DMS153 (cell line): Measurements from ENCODE around the gene CMTR1.

ENCODE experiments used
- DNase-seq: peaks from one replicate; lab custom pipeline; 2025; lab: John Stamatoyannopoulos, UW

The CMTR1 gene

GRCh38 chr6:37514321-37514771 is 81.3 kb downstream of the CMTR1 start:
- DNase-seq, result no peak

DNA sequence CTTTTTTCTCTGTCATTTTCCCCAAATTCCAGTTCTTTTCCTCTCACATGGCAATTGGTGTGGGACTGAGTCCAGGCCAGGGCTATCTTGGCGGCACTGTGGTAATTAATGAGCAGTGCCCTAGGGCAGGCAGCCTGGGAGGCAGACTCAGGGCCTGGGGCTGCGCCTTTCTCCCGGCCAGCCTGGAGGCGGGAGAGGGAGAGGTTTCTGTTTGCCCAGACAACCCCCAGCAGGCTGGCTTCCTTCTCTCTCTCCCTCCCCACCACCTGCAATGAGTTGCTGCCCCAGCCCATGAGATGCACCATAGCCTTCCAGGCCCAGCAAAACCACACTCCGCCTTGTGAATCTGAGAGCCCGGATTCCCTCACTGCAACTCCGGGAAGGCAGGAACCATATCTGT is 81.8 kb downstream of the CMTR1 start:
- DNase-seq, result no peak

DNA sequence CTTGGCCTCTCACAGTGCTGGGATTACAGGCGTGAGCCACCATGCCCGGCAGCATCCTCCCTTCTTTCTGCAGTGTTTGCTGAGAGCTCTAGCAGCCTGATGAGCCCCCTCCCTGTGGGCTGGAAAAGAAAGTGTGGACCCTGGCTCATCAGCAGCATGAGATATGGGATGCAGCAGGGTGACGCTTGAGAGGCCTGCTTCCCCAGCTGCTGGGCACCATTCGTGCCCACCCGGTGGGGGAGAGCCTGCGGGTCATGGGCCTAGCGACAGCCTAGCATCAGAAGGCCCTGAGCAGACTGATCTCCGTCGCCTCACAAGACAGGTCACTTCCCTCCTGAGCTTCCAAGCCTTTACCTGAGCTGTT is 82.7 kb downstream of the CMTR1 start:
- DNase-seq, result no peak

DNA sequence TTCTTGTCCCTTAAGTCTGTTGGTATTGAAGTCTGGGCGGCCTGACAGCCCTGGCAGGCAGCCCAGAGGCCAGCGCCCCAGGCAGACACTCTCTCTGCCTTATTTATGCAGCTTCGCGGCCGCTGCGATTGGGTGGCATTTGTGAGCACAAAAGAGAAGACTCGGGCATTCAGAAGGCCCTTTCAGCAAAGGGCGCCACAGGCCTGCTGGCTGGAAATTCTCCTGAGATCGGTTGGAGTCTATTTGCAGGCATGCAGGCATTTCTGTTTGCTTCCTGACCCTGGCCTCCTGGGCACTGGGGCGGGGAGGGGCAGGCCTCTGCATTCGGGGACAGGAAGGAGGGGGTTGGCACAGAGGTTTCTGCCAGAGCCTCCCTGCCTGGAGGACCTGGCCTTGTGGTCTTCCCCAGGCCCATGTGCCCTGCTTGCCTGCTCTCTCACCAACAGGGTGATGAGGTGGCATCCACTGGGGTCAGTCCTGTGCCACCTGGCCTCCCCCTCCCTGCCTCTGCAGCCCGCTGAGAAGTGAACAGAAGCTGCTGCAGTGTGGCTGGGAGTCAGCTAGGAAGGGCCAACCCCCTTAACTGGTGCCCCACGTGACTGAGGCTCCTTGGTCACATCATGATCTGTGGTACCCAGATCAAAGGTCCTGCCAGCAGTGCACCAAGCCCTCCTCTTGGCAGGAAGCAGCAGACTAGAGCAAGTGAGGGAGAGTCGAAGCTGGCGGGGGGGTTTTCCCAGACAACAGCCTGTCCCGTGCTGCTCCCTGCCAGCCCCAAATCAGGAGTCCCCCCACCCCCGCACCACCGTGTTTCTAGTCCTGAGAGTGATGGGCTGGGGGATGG is 83.3 kb downstream of the CMTR1 start:
- DNase-seq, result peak; percentile 79

DNA sequence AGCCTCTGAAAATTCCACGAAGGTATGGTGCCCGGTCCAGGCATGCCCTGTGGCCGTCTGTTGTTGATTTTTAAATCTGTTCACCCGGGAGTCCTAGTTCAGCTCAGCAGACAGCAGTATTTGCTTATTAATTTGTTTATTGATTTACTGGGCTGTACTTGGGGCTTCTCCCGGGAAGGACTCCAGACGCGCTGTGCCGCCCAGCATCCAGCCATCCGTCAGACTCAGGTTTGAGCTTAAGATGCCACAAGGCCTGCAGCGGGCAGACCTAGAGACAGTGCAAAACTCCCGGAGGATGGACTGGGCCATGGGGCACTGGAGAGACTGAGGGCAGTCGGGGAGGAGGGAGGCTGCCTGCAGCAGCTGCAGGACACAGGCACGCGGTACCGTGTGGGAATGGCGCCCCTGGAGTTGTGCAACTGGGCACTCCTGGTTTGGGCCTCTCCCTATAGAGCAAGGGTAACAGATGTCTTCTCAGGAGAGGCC is 83.9 kb downstream of the CMTR1 start:
- DNase-seq, result no peak

- no peak for DNase-seq
Measured at GRCh38 chr6:37517411-37517812, 84.4 kb downstream of the CMTR1 start.

GRCh38 chr6:37518116-37518515 is 85.1 kb downstream of the CMTR1 start:
- no peak for DNase-seq

DNA sequence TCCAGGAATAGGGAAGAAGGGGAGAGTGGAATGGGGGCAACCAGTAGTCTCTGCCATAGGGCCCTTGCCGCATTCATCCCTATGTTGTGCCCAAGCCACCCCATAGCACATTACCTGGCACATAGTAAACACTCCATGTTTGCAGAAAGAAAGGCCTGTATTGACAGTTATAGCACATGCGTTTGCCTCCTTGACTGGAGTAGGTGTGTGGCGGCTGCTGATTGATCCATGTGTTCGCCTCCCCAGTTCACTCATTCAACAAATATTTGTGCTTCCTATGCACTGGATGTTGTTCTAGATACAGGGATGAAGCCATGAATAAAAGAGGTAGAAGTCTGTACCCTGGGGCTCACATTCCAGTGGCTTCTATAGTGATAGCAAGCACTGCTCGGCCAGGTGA is 86.4 kb downstream of the CMTR1 start:
- no peak for DNase-seq

DNA sequence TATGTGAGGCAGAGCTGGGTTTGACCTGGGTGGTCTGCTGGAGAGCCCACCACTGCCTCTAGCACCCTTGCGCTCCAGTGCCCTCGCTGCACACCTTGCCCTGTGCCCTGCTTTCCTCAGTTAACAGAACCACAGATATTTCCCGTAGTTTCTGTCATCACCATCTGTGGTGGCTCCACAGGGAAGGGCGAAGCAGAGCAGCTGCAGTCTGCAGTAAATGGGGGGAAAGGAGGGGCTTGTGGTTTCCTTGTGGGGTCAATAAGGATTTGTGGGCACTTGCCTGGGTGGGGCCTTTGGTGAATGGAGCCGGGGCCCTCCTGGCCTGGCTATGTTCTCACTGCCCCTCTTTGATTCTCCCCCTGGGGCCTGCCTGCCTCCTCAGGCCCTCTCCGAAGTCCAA is 87.9 kb downstream of the CMTR1 start:
- DNase-seq, result no peak

GRCh38 chr6:37521674-37522073 is 88.7 kb downstream of the CMTR1 start:
- DNase-seq, result no peak

DNA sequence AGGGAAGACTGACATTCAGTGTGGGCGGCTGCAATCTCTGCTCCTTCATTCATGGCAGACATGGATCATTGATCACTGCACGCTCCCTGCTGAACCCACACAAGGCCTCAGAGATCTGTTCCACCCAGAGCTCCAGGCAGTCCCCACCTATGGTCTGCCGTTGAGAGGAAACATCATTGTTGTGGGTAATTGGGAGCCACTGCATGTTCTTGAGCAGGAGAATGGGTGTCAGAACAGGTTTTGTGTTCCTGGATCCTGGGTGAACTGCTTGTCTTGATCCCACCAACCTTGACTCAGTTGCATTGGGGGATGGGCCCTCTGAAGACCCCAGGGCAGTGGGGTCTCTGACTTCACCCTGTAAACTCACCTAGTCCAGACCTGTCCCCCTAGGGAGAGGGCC is 89.8 kb downstream of the CMTR1 start:
- no peak for DNase-seq

- no peak for DNase-seq
Measured at GRCh38 chr6:37523412-37523811, 90.4 kb downstream of the CMTR1 start.

DNA sequence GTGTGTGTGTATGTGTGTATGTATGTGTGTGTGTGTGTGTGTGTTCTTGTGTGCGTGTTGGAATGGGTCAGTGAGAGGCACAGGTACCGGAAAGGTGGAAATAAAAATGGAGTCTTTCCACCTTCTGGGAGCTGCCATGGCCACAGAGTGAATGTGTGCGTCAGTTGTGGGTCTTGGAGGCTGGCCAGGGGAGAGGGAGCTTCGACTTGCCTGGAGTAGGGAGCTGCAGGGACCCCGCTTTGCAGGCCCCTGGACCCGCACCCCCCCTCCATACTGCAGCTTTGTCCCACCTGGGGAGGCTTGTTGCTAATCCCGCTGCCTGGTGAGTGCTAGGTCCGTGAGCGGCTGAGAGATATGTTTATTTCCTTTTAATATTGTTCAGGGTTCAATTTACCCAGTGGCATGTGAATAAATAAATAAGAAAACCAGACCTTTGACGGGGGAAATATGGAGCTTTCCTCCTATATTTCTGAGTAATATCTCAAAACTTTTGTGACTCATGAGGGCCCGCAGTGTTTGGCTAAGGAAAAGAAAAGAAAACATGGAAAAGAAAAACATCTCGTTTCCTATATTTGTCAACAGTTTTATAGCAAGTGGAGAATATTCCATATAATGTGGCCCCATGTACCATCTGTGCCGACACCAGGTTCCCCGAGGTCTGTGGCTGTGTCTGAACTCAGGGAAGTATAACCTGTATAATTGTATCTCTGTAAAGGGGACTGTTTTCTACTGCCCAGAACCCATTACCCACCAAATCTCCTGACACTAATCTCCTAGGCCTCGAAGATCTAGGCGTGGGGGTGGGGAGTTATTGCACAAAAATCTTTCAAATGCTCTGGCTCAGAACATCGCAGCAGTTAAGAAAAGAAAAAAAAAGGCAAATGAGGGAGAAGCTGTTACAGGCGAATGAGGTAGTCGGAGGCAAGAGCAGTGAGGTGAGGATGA is 91.3 kb downstream of the CMTR1 start:
- no peak for DNase-seq

DNA sequence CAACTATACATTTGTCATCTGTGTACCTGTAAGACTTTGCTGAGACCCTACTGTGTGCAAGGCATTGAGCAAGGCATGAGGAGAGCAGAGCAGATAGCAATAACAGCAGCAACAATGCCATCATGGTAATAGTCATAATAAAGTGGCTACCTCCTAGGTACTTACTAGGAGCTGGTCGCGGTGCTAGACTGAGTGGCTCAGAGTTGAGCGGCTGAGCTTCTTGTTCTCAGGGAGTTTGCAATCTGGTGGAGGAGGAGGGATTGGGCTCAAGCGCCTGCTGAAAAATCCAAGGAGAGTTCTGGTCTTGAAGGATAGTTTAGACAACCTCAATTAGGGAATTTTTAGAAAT is 91.9 kb downstream of the CMTR1 start:
- no peak for DNase-seq

DNA sequence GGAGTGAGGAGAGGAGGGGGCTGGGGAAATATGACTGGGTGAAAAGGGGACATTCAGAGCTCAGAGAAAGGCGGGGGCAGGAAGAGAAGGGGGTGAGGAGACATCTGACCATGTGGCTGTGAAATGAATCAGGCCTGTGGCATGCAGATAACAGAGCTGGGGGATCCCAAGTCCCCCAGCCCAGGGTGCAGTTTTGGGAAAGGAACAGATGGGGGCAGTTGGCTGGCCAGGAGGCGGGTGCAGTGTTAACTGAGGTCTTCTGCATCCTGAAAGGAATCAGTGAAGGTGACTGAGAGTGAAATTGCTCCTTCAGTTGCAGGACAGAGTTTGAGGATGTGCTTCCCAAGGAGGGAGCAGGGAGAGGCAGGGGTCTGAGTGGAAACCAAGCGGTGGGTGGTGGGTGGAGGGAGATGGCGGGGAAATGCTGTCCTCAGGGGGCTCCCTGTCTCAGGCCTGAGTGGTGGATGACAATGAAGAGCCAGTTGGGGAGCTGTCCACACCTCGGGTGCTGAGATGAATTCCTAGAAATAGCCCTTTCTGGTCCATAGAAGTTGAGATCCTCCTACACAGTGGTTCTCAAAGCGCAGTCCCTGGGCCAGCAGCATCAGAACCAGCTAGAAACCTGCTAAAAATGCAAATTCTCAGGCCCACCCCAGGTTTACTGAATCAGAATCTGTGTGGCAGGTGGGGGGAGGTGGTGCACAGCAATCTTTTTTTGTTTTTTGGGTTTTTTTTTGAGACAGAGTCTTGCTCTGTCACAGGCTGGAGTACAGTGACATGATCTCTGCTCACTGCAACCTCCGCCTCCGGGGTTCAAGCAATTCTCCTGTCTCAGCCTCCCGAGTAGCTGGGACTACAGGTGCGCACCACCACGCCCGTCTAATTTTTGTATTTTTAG is 92.7 kb downstream of the CMTR1 start:
- DNase-seq, result no peak

DNA sequence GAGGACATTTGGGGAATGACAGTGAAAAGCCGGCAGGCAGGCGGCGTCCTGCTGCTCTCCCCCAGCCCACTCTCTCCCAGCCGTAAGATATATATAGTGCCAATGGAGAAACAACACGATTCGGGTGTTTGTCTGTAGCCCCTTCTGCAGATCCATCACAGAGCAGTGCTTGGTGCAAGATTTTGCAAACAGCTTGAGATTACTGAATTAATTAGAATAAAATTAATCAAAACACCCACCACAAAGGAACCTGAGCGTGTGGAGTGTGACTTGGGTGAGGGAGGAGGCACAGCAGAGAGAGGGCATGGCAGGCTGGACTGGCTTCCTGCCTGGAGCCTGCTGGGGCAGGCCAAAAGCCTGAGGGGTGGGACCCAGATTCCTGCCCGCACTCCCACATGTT is 95.5 kb downstream of the CMTR1 start:
- no peak for DNase-seq

DNA sequence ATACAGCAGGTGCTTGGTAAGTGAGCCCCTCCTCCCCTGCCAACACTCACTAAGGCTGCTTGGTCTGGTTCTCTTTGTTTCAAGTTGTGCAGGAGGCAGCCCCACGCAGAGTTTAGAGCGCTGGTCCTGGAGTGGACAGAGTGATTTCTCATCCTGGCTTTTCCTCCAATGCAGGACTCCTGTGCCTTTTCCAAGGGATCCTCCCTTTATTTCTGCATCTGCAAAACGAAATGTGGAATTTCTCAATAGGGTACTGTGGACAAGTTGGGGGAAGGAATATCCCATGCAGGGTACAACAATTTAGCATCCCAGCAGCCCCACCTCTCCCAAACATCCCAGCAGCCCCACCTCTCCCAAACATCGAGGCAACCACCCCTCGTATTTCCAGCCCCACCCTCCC is 97.3 kb downstream of the CMTR1 start:
- no peak for DNase-seq

- DNase-seq, result no peak
Measured at GRCh38 chr6:37531026-37531425, 98.0 kb downstream of the CMTR1 start.
